Measurements from ENCODE around the gene AMBP. TPM values are rescaled to one million over a fixed set of nuclear protein-coding genes. Genes with fewer than 3 reads are reported as not detected.

The AMBP gene
- total RNA-seq, 1 donor: 0.27 TPM

GRCh38 chr9:114117996-114118830 is 40.1 kb upstream of the AMBP start:
- no peak overlapping the region for H3K4me3 ChIP-seq (ENCODE audit: low read depth, low read length)
- no peak for DNase-seq (ENCODE audit: low read depth)
- TF ChIP-seq, protein P1, sequence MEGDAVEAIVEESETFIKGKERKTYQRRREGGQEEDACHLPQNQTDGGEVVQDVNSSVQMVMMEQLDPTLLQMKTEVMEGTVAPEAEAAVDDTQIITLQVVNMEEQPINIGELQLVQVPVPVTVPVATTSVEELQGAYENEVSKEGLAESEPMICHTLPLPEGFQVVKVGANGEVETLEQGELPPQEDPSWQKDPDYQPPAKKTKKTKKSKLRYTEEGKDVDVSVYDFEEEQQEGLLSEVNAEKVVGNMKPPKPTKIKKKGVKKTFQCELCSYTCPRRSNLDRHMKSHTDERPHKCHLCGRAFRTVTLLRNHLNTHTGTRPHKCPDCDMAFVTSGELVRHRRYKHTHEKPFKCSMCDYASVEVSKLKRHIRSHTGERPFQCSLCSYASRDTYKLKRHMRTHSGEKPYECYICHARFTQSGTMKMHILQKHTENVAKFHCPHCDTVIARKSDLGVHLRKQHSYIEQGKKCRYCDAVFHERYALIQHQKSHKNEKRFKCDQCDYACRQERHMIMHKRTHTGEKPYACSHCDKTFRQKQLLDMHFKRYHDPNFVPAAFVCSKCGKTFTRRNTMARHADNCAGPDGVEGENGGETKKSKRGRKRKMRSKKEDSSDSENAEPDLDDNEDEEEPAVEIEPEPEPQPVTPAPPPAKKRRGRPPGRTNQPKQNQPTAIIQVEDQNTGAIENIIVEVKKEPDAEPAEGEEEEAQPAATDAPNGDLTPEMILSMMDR (IDR thresholded peaks at IDR 0.05; ENCODE audit: insufficient read depth, low read length): no peak

- TF ChIP-seq, protein P1 (IDR thresholded peaks at IDR 0.05; ENCODE audit: insufficient read depth, low read length): no peak
- no peak overlapping the region for H3K4me3 ChIP-seq (ENCODE audit: low read depth, low read length)
- DNase-seq (ENCODE audit: low read depth): no peak
Measured at GRCh38 chr9:114117614-114117995, 39.5 kb upstream of the AMBP start.

DNA sequence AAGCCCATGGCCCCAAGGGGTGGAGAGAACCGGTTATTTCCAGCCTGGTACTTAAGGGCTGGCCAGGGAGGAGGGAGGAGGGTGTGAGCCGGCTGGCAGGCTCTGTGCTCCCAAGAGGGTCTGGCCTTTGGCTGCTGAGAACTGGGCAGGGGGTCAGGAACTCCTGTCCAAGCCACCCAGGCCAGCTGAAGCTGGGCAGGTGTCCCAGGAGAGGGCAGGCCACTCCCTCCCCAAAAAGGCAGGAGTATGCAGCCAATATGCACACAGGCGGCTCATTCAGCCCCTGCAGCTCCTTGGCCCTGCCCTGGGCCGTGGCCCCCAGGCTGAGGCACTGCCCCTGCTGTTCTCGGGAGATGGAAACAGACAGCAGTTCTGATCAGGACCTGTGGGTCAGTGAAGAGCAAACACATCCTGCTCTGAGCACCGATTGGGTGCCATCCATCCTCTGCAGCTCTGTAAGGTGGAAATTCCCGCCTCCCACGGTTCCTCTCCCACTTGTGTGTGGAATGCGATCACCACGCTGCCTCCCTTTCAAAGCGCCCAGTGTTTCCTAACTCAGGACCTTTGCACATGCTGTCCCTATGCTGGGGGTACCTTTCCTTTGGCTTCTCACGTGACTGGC is 38.1 kb upstream of the AMBP start:
- TF ChIP-seq, protein P1 (IDR thresholded peaks at IDR 0.05; ENCODE audit: insufficient read depth, low read length): no peak
- DNase-seq (ENCODE audit: low read depth): no peak
- H3K4me3 ChIP-seq (ENCODE audit: low read depth, low read length): no peak overlapping the region

DNA sequence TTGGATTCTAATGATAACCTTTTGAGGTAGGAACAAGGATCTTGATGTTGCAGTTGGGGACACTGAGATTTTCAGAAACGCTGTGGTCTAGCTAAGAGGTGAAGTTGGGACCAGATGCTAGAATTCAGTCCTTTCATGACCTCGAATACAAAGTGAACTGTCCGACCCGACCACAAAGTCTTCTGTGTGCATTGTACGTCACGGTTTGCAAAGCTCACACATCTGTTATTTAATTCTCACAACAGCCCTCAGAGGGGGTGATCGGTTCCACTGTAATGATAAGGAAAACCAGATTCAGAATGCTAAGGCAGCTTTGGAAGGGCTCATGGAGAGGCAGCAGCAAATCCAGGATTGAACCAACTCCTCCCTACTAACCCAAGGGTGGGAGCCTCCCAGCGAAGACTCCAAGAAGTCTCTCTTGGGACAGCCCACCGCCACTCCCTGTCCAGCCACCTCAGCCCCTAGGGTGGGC is 37.6 kb upstream of the AMBP start:
- no peak for DNase-seq (ENCODE audit: low read depth)
- TF ChIP-seq, protein P1 (IDR thresholded peaks at IDR 0.05; ENCODE audit: insufficient read depth, low read length): no peak

GRCh38 chr9:114114364-114114763 is 36.3 kb upstream of the AMBP start:
- no peak overlapping the region for H3K4me3 ChIP-seq (ENCODE audit: low read depth, low read length)
- no peak for DNase-seq (ENCODE audit: low read depth)
- TF ChIP-seq, protein P1 (IDR thresholded peaks at IDR 0.05; ENCODE audit: insufficient read depth, low read length): no peak

More for the DNA sequence above, 37.6 kb upstream of the AMBP start:
- H3K4me3 ChIP-seq (ENCODE audit: low read depth, low read length): no peak overlapping the region

GRCh38 chr9:114112778-114113584 is 34.9 kb upstream of the AMBP start:
- TF ChIP-seq, protein P1 (IDR thresholded peaks at IDR 0.05; ENCODE audit: insufficient read depth, low read length): no peak
- peak; percentile 74 for DNase-seq (ENCODE audit: low read depth)

More at GRCh38 chr9:114112778-114113584, 34.9 kb upstream of the AMBP start:
- no peak overlapping the region for H3K4me3 ChIP-seq (ENCODE audit: low read depth, low read length)
